Measurements from ENCODE around the gene CYGB.

Gene CYGB

GRCh38 chr17:76537578-76538280, at the start of gene CYGB:
Gene CYGB (minus strand): TSS chr17:76537709. CDS start chr17:76537542, 167 bp downstream.
- Histone ChIP-seq H3K36me3 (replicated peaks) (no peaks in the 10 kb centered on the region), H3K27me3 (replicated peaks) (no peaks in the 10 kb centered on the region), H3K27ac (no peak within 1 kb of the TSS), H3K4me3 (ENCODE audit: low read depth, low read length) (peak within 1 kb of the TSS; percentile 58)
- no peak for DNase-seq
- TF ChIP-seq CTCF (IDR thresholded peaks at IDR 0.05; ENCODE audit: low read depth, low read length, missing control alignments) = no peak
- in situ Hi-C loops (cut with HindIII; ENCODE audit: low pct_ligation_motif_present, low sequenced_read_pairs) = no loop called here

GRCh38 chr17:76586741-76587487, 49.4 kb upstream of the CYGB start:
- no peak for DNase-seq
- Histone ChIP-seq H3K27ac (no peak overlapping the region), H3K36me3 (replicated peaks) (no peaks in the 10 kb centered on the region), H3K4me3 (ENCODE audit: low read depth, low read length) (no peak overlapping the region), H3K27me3 (replicated peaks) (peaks cover 8% of the 10 kb centered on the region)
- no peak for TF ChIP-seq CTCF (IDR thresholded peaks at IDR 0.05; ENCODE audit: low read depth, low read length, missing control alignments)
- in situ Hi-C loops (cut with HindIII; ENCODE audit: low pct_ligation_motif_present, low sequenced_read_pairs) = no loop called here

- Histone ChIP-seq H3K4me3 (ENCODE audit: low read depth, low read length) (peak within 1 kb of the TSS; percentile 44), H3K36me3 (replicated peaks) (no peaks in the 10 kb centered on the region), H3K27ac (no peak within 1 kb of the TSS), H3K27me3 (replicated peaks) (peaks cover 8% of the 10 kb centered on the region)
- TF ChIP-seq CTCF (IDR thresholded peaks at IDR 0.05; ENCODE audit: low read depth, low read length, missing control alignments) = no peak
- in situ Hi-C loops (cut with HindIII; ENCODE audit: low pct_ligation_motif_present, low sequenced_read_pairs) = no loop called here
- no peak for DNase-seq
These were observed 48.4 kb upstream of the CYGB start, which contains the start of gene ST6GALNAC2 for GRCh38 chr17:76585649-76586593. Gene ST6GALNAC2 (minus strand): TSS chr17:76585860. CDS start chr17:76585808, 52 bp downstream.

- H3K27ac ChIP-seq = no peak overlapping the region
- H3K27me3 ChIP-seq (replicated peaks) = peaks cover 8% of the 10 kb centered on the region
- peak overlapping the region; percentile 44 for H3K4me3 ChIP-seq (ENCODE audit: low read depth, low read length)
- TF ChIP-seq CTCF (IDR thresholded peaks at IDR 0.05; ENCODE audit: low read depth, low read length, missing control alignments) = no peak
- no peak for DNase-seq
- no peaks in the 10 kb centered on the region for H3K36me3 ChIP-seq (replicated peaks)
- in situ Hi-C loops (cut with HindIII; ENCODE audit: low pct_ligation_motif_present, low sequenced_read_pairs) = no loop called here
These were observed 47.6 kb upstream of the CYGB start for GRCh38 chr17:76585033-76585648.

GRCh38 chr17:76584427-76585032, 47.0 kb upstream of the CYGB start:
- no peak overlapping the region for H3K27ac ChIP-seq
- no peak for TF ChIP-seq CTCF (IDR thresholded peaks at IDR 0.05; ENCODE audit: low read depth, low read length, missing control alignments)

More at GRCh38 chr17:76584427-76585032, 47.0 kb upstream of the CYGB start:
- Histone ChIP-seq H3K36me3 (replicated peaks) (no peaks in the 10 kb centered on the region), H3K4me3 (ENCODE audit: low read depth, low read length) (peak overlapping the region; percentile 44), H3K27me3 (replicated peaks) (peaks cover 8% of the 10 kb centered on the region)
- in situ Hi-C loops (cut with HindIII; ENCODE audit: low pct_ligation_motif_present, low sequenced_read_pairs) = no loop called here
- no peak for DNase-seq

Data from brain microvascular endothelial cell (primary cell).